Panc1 (cell line): ENCODE measurements around the gene LIMCH1. TPM values are rescaled to one million over a fixed set of nuclear protein-coding genes. Genes with fewer than 3 reads are reported as not detected.

Source experiments
- ATAC-seq: fragments of 200-7000 bp; cut with Tn5 transposase; 2 replicates; pipeline ENCODE4 v1.9.1; 2020; ENCODE audit warnings: mild to moderate bottlenecking, moderate library complexity
- BruUV-seq: library from RNA; stranded (reverse); fragments of 400-500 nt; replicated peaks from 2 replicates; lab custom pipeline; 2021; lab: Mats Ljungman, UMichigan
- CTCF ChIA-PET: fragments of 300-600 bp; sonication (Branson Sonifier 250); formaldehyde crosslinking; loops from one replicate; lab custom pipeline; 2022; ENCODE audit warnings: antibody characterized with exemption; lab: Charles Lee
- POLR2A ChIA-PET: fragments of 300-600 bp; sonication (Branson Sonifier 250); formaldehyde crosslinking; loops from one replicate; lab custom pipeline; 2022; ENCODE audit warnings: antibody characterized with exemption; lab: Charles Lee
- DNase-seq: peaks from one replicate; pipeline ENCODE4 v3.0.0-alpha.2; 2010; ENCODE audit warnings: low read depth, low spot score
- H3K27ac ChIP-seq: 2 replicates; pipeline ENCODE4 v1.5.1; 2011; ENCODE audit warnings: mild to moderate bottlenecking, low read length, inconsistent platforms
- H3K27me3 ChIP-seq: fragments of 200-500 bp; sonication (Bioruptor generic); 2 replicates; pipeline ENCODE4 v1.6.0; 2014; ENCODE audit warnings: low read length, inconsistent platforms; ENCODE audit not compliant: control insufficient read depth, insufficient read depth
- H3K36me3 ChIP-seq: fragments of 200-500 bp; sonication (Bioruptor generic); 2 replicates; pipeline ENCODE4 v1.5.1; 2014; ENCODE audit warnings: inconsistent platforms, mild to moderate bottlenecking, low read length, moderate library complexity; ENCODE audit not compliant: control insufficient read depth, insufficient read depth
- H3K4me1 ChIP-seq: 2 replicates; pipeline ENCODE4 v1.5.1; 2011; ENCODE audit warnings: inconsistent platforms, mild to moderate bottlenecking, low read length, moderate library complexity; ENCODE audit not compliant: control insufficient read depth, insufficient read depth
- H3K4me3 ChIP-seq, 2 experiments: 2 replicates each; pipeline ENCODE4 v1.5.1; 2011 to 2012; ENCODE audit warnings: low read depth in 2 of 2, low read length in 2 of 2, mild to moderate bottlenecking in 2 of 2, inconsistent platforms in 1 of 2, moderate library complexity in 1 of 2
- H3K9me3 ChIP-seq: fragments of 200-500 bp; sonication (Bioruptor generic); 2 replicates; pipeline ENCODE4 v1.5.1; 2014; ENCODE audit warnings: low read depth, mild to moderate bottlenecking, inconsistent platforms, low read length, moderate library complexity; ENCODE audit not compliant: control insufficient read depth, insufficient read depth
- POLR2AphosphoS5 ChIP-seq: IDR thresholded peaks from 2 replicates; pipeline ENCODE4 v1.6.1; 2012; ENCODE audit warnings: mild to moderate bottlenecking, low read depth, low read length, moderate library complexity
- SIN3A ChIP-seq: IDR thresholded peaks from 2 replicates; pipeline ENCODE4 v1.6.1; 2012; ENCODE audit warnings: low read depth, mild to moderate bottlenecking, low read length, moderate library complexity, borderline replicate concordance; ENCODE audit not compliant: insufficient read depth
- TCF7L2 ChIP-seq: IDR thresholded peaks from 2 replicates; pipeline ENCODE4 v1.6.1; 2011; ENCODE audit warnings: mild to moderate bottlenecking, low read depth, low read length, inconsistent platforms
- in situ Hi-C: cut with HindIII; loops from 2 replicates; pipeline ENCODE4 v1.10.0; 2016; ENCODE audit warnings: low sequenced_read_pairs, low pct_unique_long_range_greater_than_20kb
- intact Hi-C: fragments of 100-400 bp; cut with micrococcal nuclease; formaldehyde crosslinking; loops from one replicate; pipeline ENCODE4 v1.10.0; 2022; ENCODE audit not compliant: unreplicated experiment
- total RNA-seq: library from RNA; stranded (reverse); gene quantifications from one replicate; pipeline ENCODE4 v1.2.1, GENCODE V29; 2021; ENCODE audit not compliant: unreplicated experiment
- TF ChIP-seq, protein P1 (sequence below), 2 experiments: IDR thresholded peaks; 2 replicates each; pipeline ENCODE4 v1.6.1; 2011 to 2012; ENCODE audit warnings: low read depth in 2 of 2, control low read depth in 1 of 2, low read length in 1 of 2, mild to moderate bottlenecking in 1 of 2, moderate library complexity in 1 of 2; ENCODE audit not compliant: insufficient read depth in 1 of 2
- TF ChIP-seq, protein P2 (sequence below): fragments of 450-650 bp; IDR thresholded peaks from 2 replicates; pipeline ENCODE4 v1.5.1; 2017; ENCODE audit warnings: mild to moderate bottlenecking

The LIMCH1 gene
- total RNA-seq, 1 experiment from 2014 or later = 3.3 TPM

DNA sequence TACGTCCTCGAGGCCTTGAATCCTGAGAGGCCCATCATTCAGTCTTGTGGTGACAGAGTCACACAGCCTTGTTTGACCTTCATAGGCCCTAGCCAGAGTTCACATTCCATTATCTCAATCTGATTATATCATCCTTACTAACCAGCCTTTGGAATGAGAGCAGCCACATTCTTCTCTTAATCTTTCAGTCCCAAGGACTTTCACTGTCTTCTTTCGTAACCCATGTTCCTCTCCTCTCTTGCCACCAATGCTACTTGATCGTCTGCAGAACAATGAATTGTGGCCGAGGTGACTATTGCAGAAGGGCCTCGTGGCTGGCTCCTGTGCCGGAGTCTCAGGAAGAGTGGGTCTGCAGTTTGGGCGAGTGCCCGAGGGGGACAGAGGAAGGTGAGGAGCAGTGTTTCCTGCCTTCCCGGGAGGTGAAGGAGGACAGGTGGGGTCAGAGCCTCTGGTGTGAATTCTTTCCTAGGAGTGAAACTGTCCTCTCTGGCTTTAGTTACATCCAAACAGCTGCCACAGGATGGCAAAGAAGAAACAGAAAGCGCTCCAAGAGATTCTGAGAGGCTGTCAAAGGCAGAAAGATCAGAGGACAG, 94.6 kb downstream of the LIMCH1 start:
- in situ Hi-C loops (no loop called here), intact Hi-C loops (no loop called here)
- POLR2A ChIA-PET = no interaction called here
- ATAC-seq (no peak), DNase-seq (no peak)
- TF ChIP-seq, protein P1, sequence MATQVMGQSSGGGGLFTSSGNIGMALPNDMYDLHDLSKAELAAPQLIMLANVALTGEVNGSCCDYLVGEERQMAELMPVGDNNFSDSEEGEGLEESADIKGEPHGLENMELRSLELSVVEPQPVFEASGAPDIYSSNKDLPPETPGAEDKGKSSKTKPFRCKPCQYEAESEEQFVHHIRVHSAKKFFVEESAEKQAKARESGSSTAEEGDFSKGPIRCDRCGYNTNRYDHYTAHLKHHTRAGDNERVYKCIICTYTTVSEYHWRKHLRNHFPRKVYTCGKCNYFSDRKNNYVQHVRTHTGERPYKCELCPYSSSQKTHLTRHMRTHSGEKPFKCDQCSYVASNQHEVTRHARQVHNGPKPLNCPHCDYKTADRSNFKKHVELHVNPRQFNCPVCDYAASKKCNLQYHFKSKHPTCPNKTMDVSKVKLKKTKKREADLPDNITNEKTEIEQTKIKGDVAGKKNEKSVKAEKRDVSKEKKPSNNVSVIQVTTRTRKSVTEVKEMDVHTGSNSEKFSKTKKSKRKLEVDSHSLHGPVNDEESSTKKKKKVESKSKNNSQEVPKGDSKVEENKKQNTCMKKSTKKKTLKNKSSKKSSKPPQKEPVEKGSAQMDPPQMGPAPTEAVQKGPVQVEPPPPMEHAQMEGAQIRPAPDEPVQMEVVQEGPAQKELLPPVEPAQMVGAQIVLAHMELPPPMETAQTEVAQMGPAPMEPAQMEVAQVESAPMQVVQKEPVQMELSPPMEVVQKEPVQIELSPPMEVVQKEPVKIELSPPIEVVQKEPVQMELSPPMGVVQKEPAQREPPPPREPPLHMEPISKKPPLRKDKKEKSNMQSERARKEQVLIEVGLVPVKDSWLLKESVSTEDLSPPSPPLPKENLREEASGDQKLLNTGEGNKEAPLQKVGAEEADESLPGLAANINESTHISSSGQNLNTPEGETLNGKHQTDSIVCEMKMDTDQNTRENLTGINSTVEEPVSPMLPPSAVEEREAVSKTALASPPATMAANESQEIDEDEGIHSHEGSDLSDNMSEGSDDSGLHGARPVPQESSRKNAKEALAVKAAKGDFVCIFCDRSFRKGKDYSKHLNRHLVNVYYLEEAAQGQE (IDR thresholded peaks at IDR 0.05; ENCODE audit: insufficient read depth in 1 of 2, low read depth in 2 of 2, low read length in 1 of 2) = no peak
- TF ChIP-seq SIN3A (no peak), POLR2AphosphoS5 (no peak), TCF7L2 (no peak)
- TF ChIP-seq, protein P2, sequence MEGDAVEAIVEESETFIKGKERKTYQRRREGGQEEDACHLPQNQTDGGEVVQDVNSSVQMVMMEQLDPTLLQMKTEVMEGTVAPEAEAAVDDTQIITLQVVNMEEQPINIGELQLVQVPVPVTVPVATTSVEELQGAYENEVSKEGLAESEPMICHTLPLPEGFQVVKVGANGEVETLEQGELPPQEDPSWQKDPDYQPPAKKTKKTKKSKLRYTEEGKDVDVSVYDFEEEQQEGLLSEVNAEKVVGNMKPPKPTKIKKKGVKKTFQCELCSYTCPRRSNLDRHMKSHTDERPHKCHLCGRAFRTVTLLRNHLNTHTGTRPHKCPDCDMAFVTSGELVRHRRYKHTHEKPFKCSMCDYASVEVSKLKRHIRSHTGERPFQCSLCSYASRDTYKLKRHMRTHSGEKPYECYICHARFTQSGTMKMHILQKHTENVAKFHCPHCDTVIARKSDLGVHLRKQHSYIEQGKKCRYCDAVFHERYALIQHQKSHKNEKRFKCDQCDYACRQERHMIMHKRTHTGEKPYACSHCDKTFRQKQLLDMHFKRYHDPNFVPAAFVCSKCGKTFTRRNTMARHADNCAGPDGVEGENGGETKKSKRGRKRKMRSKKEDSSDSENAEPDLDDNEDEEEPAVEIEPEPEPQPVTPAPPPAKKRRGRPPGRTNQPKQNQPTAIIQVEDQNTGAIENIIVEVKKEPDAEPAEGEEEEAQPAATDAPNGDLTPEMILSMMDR = no peak
- Histone ChIP-seq H3K27me3 (no peaks in the 10 kb centered on the region), H3K36me3 (no peaks in the 10 kb centered on the region), H3K4me1 (no peaks in the 10 kb centered on the region), H3K9me3 (no peaks in the 10 kb centered on the region), H3K4me3 (no peak overlapping the region), H3K27ac (no peak overlapping the region)
- CTCF ChIA-PET = no interaction called here
- no TSS peak for BruUV-seq

DNA sequence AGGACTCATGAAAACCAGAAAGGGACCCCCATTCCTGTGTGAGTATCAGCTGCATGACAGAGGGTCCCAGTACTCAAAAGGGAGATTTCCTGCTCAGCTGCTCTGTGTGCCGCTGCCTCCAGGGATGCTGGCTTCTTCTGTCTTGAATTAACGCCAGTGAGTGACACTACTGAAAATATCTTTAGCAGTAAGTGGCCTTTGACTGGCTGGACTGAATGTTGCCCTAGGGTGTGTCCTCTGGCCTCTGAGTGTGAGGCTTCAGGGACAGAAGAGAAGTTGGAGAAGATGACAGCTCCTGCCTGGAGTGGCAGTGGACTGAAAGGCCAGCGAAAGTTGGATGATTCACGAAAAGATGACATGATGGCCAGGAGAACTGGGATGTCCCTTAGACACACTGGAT, 95.4 kb downstream of the LIMCH1 start:
- no peak for DNase-seq
- no peaks in the 10 kb centered on the region for H3K27me3 ChIP-seq
- in situ Hi-C loops = no loop called here

More for the DNA sequence above, 95.4 kb downstream of the LIMCH1 start:
- BruUV-seq = no TSS peak
- CTCF ChIA-PET = no interaction called here
- intact Hi-C loops = no loop called here
- TF ChIP-seq, protein P1 (IDR thresholded peaks at IDR 0.05; ENCODE audit: insufficient read depth in 1 of 2, low read depth in 2 of 2, low read length in 1 of 2) = no peak
- TF ChIP-seq, protein P2 = no peak
- TF ChIP-seq SIN3A (no peak), POLR2AphosphoS5 (no peak), TCF7L2 (no peak)
- no peaks in the 10 kb centered on the region for H3K9me3 ChIP-seq
- POLR2A ChIA-PET = no interaction called here
- ATAC-seq = no peak
- H3K36me3 ChIP-seq = no peaks in the 10 kb centered on the region
- no peaks in the 10 kb centered on the region for H3K4me1 ChIP-seq
- H3K27ac ChIP-seq = no peak overlapping the region
- H3K4me3 ChIP-seq = no peak overlapping the region
